ENCODE results near the gene FEZF2. TPM values are rescaled to one million over a fixed set of nuclear protein-coding genes. Genes with fewer than 3 reads are reported as not detected.

FEZF2 gene
- total and polyA plus RNA-seq, 3 donors from 2014 or later = not detected

DNA sequence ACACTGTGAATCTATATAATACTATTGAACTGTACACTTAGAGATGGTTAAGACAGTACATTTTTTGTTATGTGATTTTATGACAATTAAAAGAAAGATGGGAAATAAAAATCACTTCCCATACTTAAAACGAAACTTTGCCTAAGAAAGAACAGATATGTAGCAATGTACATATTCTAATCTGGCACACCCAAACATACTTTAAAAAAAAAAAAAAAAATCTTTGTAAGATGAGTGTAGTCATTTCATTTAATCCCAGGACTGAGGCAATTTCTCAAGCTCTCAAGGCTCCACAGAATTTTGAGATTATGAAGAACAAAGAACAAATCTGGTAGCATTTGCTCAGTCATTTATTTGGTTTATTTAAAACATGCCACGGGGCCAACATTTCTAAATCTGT, 40.3 kb upstream of the FEZF2 start:
- WGBS, 2 donors = 83 to 84% methylated on average over 2 of the region's 2 CpGs
- Histone ChIP-seq H3K4me3 (no peak overlapping the region), H3K27ac (no peak overlapping the region), H3K27me3 (no peaks in the 10 kb centered on the region), H3K4me1 (no peaks in the 10 kb centered on the region), H3K36me3 (ENCODE audit: low read depth, missing control alignments) (no peaks in the 10 kb centered on the region), H3K9me3 (no peaks in the 10 kb centered on the region)
- DNase-seq = no peak
- intact Hi-C loops (cut with DNase I; ENCODE audit: low total_unique reads) = no loop called here
- TF ChIP-seq POLR2A (IDR thresholded peaks at IDR 0.05) = no peak
- TF ChIP-seq CTCF (IDR thresholded peaks at IDR 0.05) = no peak

DNA sequence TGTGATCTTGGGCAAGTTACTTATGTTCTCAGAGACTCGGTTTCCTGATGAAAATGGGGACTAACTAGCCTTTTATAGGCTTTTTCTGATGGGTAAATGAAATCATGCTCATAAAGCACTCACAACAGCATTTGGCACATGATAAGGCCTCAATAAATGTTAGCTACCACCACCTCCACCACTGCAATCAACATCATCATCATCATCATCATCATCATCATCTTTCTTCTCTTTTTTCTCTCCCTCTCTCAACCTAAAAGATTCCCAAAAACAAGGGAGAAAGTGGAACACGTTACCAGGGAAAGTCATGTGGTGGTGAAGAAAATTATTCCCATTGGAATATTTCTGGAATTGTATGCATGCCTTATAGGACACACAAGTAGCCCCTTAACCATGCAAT, 33.6 kb upstream of the FEZF2 start:
- Histone ChIP-seq H3K9me3 (no peaks in the 10 kb centered on the region), H3K4me3 (no peak overlapping the region), H3K4me1 (no peaks in the 10 kb centered on the region), H3K27me3 (no peaks in the 10 kb centered on the region), H3K36me3 (ENCODE audit: low read depth, missing control alignments) (no peaks in the 10 kb centered on the region), H3K27ac (no peak overlapping the region)
- intact Hi-C loops (cut with DNase I; ENCODE audit: low total_unique reads) = no loop called here
- WGBS, 2 donors = 82 to 95% methylated on average over 2 of the region's 2 CpGs
- DNase-seq = no peak
- TF ChIP-seq CTCF (IDR thresholded peaks at IDR 0.05) = no peak
- no peak for TF ChIP-seq POLR2A (IDR thresholded peaks at IDR 0.05)

- Histone ChIP-seq H3K27ac (no peak overlapping the region), H3K4me1 (no peaks in the 10 kb centered on the region), H3K9me3 (no peaks in the 10 kb centered on the region), H3K36me3 (ENCODE audit: low read depth, missing control alignments) (no peaks in the 10 kb centered on the region), H3K27me3 (no peaks in the 10 kb centered on the region), H3K4me3 (no peak overlapping the region)
- TF ChIP-seq CTCF (IDR thresholded peaks at IDR 0.05) = no peak
- TF ChIP-seq POLR2A (IDR thresholded peaks at IDR 0.05) = no peak
- intact Hi-C loops (cut with DNase I; ENCODE audit: low total_unique reads) = no loop called here
- 81 to 89% methylated on average over 6 of the region's 6 CpGs for WGBS, 2 donors
- no peak for DNase-seq
Measured at GRCh38 chr3:62405566-62405965, 32.2 kb upstream of the FEZF2 start.

DNA sequence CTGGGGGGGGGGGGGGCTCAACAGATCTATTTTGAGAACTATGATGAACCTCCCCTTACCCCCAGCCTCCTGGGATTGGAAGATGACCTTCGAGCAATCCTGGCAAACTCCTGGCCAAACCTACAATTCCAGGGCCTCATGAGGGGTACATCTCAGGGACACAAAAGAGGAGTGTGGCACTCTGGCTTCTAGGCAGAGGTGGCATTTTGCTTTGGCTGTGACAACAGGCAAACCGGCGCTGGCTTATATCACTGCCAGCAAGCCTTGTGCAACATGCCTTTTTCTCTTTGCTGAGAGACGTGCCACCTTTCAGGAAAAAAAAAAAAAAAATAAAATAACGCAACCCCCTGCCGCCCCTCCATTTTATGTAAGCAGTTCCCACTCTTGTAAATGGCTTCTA, 31.8 kb upstream of the FEZF2 start:
- H3K4me3 ChIP-seq = no peak overlapping the region
- no peaks in the 10 kb centered on the region for H3K27me3 ChIP-seq
- no peak overlapping the region for H3K27ac ChIP-seq
- intact Hi-C loops (cut with DNase I; ENCODE audit: low total_unique reads) = no loop called here
- no peaks in the 10 kb centered on the region for H3K4me1 ChIP-seq
- TF ChIP-seq CTCF (IDR thresholded peaks at IDR 0.05) (no peak), POLR2A (IDR thresholded peaks at IDR 0.05) (no peak)
- H3K9me3 ChIP-seq = no peaks in the 10 kb centered on the region
- no peaks in the 10 kb centered on the region for H3K36me3 ChIP-seq (ENCODE audit: low read depth, missing control alignments)
- 81 to 89% methylated on average over 6 of the region's 6 CpGs for WGBS, 2 donors
- DNase-seq = no peak

DNA sequence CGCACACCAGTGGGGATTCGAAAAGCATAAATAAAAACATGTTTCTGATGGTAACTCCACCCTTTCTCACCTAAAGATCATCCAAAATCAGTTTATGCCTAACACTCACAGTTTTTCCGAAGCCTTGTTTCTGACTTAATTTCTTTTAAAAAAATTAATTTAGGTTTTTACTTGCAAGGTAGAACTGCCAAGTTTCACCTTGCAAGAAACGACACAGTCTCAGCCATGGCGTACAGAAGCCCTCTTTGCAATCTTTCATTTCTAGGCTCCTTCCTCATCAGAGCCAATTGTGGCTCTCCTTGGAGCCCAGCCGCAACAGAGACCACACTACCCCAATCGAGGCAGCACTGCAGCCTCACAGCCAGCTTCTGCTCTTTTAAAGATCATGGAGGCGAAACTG, 31.0 kb upstream of the FEZF2 start:
- 84 to 88% methylated on average over 8 of the region's 8 CpGs for WGBS, 2 donors
- no peaks in the 10 kb centered on the region for H3K4me1 ChIP-seq
- TF ChIP-seq CTCF (IDR thresholded peaks at IDR 0.05) (no peak), POLR2A (IDR thresholded peaks at IDR 0.05) (no peak)
- no peak for DNase-seq
- intact Hi-C loops (cut with DNase I; ENCODE audit: low total_unique reads) = no loop called here
- H3K27me3 ChIP-seq = no peaks in the 10 kb centered on the region
- no peak overlapping the region for H3K27ac ChIP-seq
- no peaks in the 10 kb centered on the region for H3K36me3 ChIP-seq (ENCODE audit: low read depth, missing control alignments)
- H3K4me3 ChIP-seq = no peak overlapping the region
- no peaks in the 10 kb centered on the region for H3K9me3 ChIP-seq

Data from testis (tissue), 3 donors.